Measurements from ENCODE around the gene ENPP5.
"Not testable (repeated sequence)": the region's sequence is repeated elsewhere in the genome, so short reads cannot be mapped to it uniquely, and the experiment has no call there.

ENPP5 gene

GRCh38 chr6:46172176-46172575 lies 1.4 kb upstream of the ENPP5 start:
- ChIA-PET CTCF (interaction anchor here (0.7 kb wide), 1 partner anchor 15 kb away, joined by 3 read pairs; no protein-coding TSS in a partner anchor), POLR2A (interaction anchor here (2.3 kb wide), 1 partner anchor 43 kb away, joined by 10 read pairs; the partner anchor contains the start of gene ENPP4)
- no peak for TF ChIP-seq PKNOX1 (IDR thresholded peaks at IDR 0.05)
- TF ChIP-seq ELF4 (IDR thresholded peaks at IDR 0.05), result no peak
- TF ChIP-seq FOXA1 (IDR thresholded peaks at IDR 0.05), result no peak
- TF ChIP-seq SUZ12 (IDR thresholded peaks at IDR 0.05), result no peak
- TF ChIP-seq FOXK2 (IDR thresholded peaks at IDR 0.05), result no peak
- no peak for TF ChIP-seq BHLHE40 (IDR thresholded peaks at IDR 0.05; ENCODE audit: borderline replicate concordance)
- no peak for TF ChIP-seq SP1 (IDR thresholded peaks at IDR 0.05)
- TF ChIP-seq L3MBTL2 (conservative IDR thresholded peaks at IDR 0.05), result no peak
- no peak for TF ChIP-seq CTBP1 (IDR thresholded peaks at IDR 0.05; ENCODE audit: borderline replicate concordance)
- no peak for TF ChIP-seq NFRKB (IDR thresholded peaks at IDR 0.05)
- no peak for TF ChIP-seq TARDBP (IDR thresholded peaks at IDR 0.05)
- TF ChIP-seq FOXM1 (IDR thresholded peaks at IDR 0.05; ENCODE audit: borderline replicate concordance), result no peak
- no peak for TF ChIP-seq LEF1 (IDR thresholded peaks at IDR 0.05; ENCODE audit: borderline replicate concordance)
- TF ChIP-seq ZNF384 (IDR thresholded peaks at IDR 0.05), result no peak
- TF ChIP-seq HDGF (IDR thresholded peaks at IDR 0.05; ENCODE audit: borderline replicate concordance), result no peak
- TF ChIP-seq ARNT (IDR thresholded peaks at IDR 0.05), result no peak
- DNase-seq (ENCODE audit: extremely low spot score), result no peak

- CTCF ChIA-PET, result no interaction called here
- POLR2A ChIA-PET, result no interaction called here
These were observed 10.7 kb downstream of the ENPP5 start for GRCh38 chr6:46160102-46160501.

GRCh38 chr6:46159229-46159628 lies 11.6 kb downstream of the ENPP5 start:
- ChIA-PET POLR2A (no interaction called here), CTCF (interaction anchor here (0.7 kb wide), 1 partner anchor 228 kb away, joined by 6 read pairs; no protein-coding TSS in a partner anchor)
- TF ChIP-seq SUZ12 (IDR thresholded peaks at IDR 0.05) (no peak), FOXA1 (IDR thresholded peaks at IDR 0.05) (no peak), CTBP1 (IDR thresholded peaks at IDR 0.05; ENCODE audit: borderline replicate concordance) (no peak), FOXK2 (IDR thresholded peaks at IDR 0.05) (no peak), HDGF (IDR thresholded peaks at IDR 0.05; ENCODE audit: borderline replicate concordance) (no peak), BHLHE40 (IDR thresholded peaks at IDR 0.05; ENCODE audit: borderline replicate concordance) (no peak), NFRKB (IDR thresholded peaks at IDR 0.05) (no peak), ZNF384 (IDR thresholded peaks at IDR 0.05) (no peak), FOXM1 (IDR thresholded peaks at IDR 0.05; ENCODE audit: borderline replicate concordance) (no peak), LEF1 (IDR thresholded peaks at IDR 0.05; ENCODE audit: borderline replicate concordance) (no peak), ELF4 (IDR thresholded peaks at IDR 0.05) (no peak), TARDBP (IDR thresholded peaks at IDR 0.05) (no peak), L3MBTL2 (conservative IDR thresholded peaks at IDR 0.05) (no peak), SP1 (IDR thresholded peaks at IDR 0.05) (no peak)
- DNase-seq (ENCODE audit: extremely low spot score), result no peak

More at GRCh38 chr6:46160102-46160501, 10.7 kb downstream of the ENPP5 start:
- TF ChIP-seq SUZ12 (IDR thresholded peaks at IDR 0.05), result no peak
- no peak for TF ChIP-seq BHLHE40 (IDR thresholded peaks at IDR 0.05; ENCODE audit: borderline replicate concordance)
- no peak for TF ChIP-seq L3MBTL2 (conservative IDR thresholded peaks at IDR 0.05)
- DNase-seq (ENCODE audit: extremely low spot score), result no peak

GRCh38 chr6:46156701-46157100 lies 14.1 kb downstream of the ENPP5 start:
- TF ChIP-seq PKNOX1 (IDR thresholded peaks at IDR 0.05) (no peak), BHLHE40 (IDR thresholded peaks at IDR 0.05; ENCODE audit: borderline replicate concordance) (no peak), FOXA1 (IDR thresholded peaks at IDR 0.05) (no peak), SUZ12 (IDR thresholded peaks at IDR 0.05) (no peak), TARDBP (IDR thresholded peaks at IDR 0.05) (no peak)
- no peak for DNase-seq (ENCODE audit: extremely low spot score)
- ChIA-PET CTCF (no interaction called here), POLR2A (no interaction called here)

GRCh38 chr6:46149066-46149465 lies 21.7 kb downstream of the ENPP5 start:
- POLR2A ChIA-PET; CTCF ChIA-PET; DNase-seq (ENCODE audit: extremely low spot score): not testable (repeated sequence)

- TF ChIP-seq HDGF (IDR thresholded peaks at IDR 0.05; ENCODE audit: borderline replicate concordance), result no peak
- no peak for TF ChIP-seq TARDBP (IDR thresholded peaks at IDR 0.05)
- no peak for TF ChIP-seq ZNF384 (IDR thresholded peaks at IDR 0.05)
- no peak for TF ChIP-seq ELF4 (IDR thresholded peaks at IDR 0.05)
- TF ChIP-seq BHLHE40 (IDR thresholded peaks at IDR 0.05; ENCODE audit: borderline replicate concordance), result no peak
- no peak for TF ChIP-seq NFRKB (IDR thresholded peaks at IDR 0.05)
- no peak for TF ChIP-seq PKNOX1 (IDR thresholded peaks at IDR 0.05)
- no peak for TF ChIP-seq FOXK2 (IDR thresholded peaks at IDR 0.05)
- TF ChIP-seq FOXM1 (IDR thresholded peaks at IDR 0.05; ENCODE audit: borderline replicate concordance), result no peak
- no peak for TF ChIP-seq SP1 (IDR thresholded peaks at IDR 0.05)
- TF ChIP-seq SUZ12 (IDR thresholded peaks at IDR 0.05), result no peak
- TF ChIP-seq ARNT (IDR thresholded peaks at IDR 0.05), result no peak
- no peak for TF ChIP-seq FOXA1 (IDR thresholded peaks at IDR 0.05)
- ChIA-PET CTCF (no interaction called here), POLR2A (no interaction called here)
- no peak for DNase-seq (ENCODE audit: extremely low spot score)
These were observed 26.5 kb downstream of the ENPP5 start for GRCh38 chr6:46144270-46144669.

- ChIA-PET POLR2A (interaction anchor here (2.7 kb wide), 1 partner anchor 8 kb away, joined by 8 read pairs; the partner anchor contains the start of gene ENPP4), CTCF (interaction anchor here (0.7 kb wide), 1 partner anchor 30 kb away, joined by 3 read pairs; no protein-coding TSS in a partner anchor)
- DNase-seq (ENCODE audit: extremely low spot score), result no peak
- TF ChIP-seq CTBP1 (IDR thresholded peaks at IDR 0.05; ENCODE audit: borderline replicate concordance) (no peak), SUZ12 (IDR thresholded peaks at IDR 0.05) (no peak), PKNOX1 (IDR thresholded peaks at IDR 0.05) (no peak), L3MBTL2 (conservative IDR thresholded peaks at IDR 0.05) (no peak), SP1 (IDR thresholded peaks at IDR 0.05) (no peak), ELF4 (IDR thresholded peaks at IDR 0.05) (no peak), HDGF (IDR thresholded peaks at IDR 0.05; ENCODE audit: borderline replicate concordance) (no peak), NFRKB (IDR thresholded peaks at IDR 0.05) (no peak), TARDBP (IDR thresholded peaks at IDR 0.05) (no peak), LEF1 (IDR thresholded peaks at IDR 0.05; ENCODE audit: borderline replicate concordance) (no peak), FOXA1 (IDR thresholded peaks at IDR 0.05) (no peak), FOXK2 (IDR thresholded peaks at IDR 0.05) (no peak), ZNF384 (IDR thresholded peaks at IDR 0.05) (no peak)
These were observed 32.5 kb downstream of the ENPP5 start for GRCh38 chr6:46138281-46138680.

Data from HEK293T (cell line).